Measurements from ENCODE around the gene ADAM12.

ADAM12 gene

DNA sequence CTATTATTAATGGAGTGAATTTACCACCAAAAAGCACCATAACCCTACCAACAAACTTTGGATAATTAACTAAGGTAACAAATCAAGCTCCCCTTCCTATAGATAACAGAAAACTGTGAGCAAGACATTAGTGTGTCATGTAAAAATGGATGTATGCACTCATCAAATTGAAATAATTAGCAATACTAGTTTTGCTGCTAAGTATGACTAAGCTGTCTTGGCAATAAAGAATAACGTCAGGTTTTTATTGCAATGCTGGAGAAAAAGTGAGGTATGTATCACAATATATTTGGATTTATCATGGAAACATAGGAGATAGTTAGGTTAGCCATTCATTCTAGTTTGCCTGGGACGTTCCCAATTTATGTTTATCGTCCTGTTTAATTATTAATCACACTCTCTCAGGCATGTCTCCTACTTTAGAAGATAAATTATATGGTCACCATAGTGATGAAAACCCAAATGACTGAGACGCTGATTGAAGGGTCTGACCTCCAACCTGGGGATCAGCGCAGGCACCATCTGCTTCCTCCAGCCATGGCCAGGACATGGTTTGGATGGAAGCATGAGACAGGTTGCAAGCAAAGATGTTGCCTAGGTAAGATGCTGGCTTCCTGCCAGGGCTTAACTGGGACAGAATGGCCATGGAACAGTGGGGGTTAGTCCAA, 366.3 kb downstream of the ADAM12 start:
- TF ChIP-seq EP300 (IDR thresholded peaks at IDR 0.05; ENCODE audit: borderline replicate concordance), result no peak
- TF ChIP-seq CEBPB (IDR thresholded peaks at IDR 0.05), result no peak
- no peak for TF ChIP-seq EGR1 (IDR thresholded peaks at IDR 0.05)
- TF ChIP-seq ZBTB7A (IDR thresholded peaks at IDR 0.05; ENCODE audit: low read depth), result no peak
- no peak for TF ChIP-seq TCF12 (IDR thresholded peaks at IDR 0.05; ENCODE audit: low read depth)

DNA sequence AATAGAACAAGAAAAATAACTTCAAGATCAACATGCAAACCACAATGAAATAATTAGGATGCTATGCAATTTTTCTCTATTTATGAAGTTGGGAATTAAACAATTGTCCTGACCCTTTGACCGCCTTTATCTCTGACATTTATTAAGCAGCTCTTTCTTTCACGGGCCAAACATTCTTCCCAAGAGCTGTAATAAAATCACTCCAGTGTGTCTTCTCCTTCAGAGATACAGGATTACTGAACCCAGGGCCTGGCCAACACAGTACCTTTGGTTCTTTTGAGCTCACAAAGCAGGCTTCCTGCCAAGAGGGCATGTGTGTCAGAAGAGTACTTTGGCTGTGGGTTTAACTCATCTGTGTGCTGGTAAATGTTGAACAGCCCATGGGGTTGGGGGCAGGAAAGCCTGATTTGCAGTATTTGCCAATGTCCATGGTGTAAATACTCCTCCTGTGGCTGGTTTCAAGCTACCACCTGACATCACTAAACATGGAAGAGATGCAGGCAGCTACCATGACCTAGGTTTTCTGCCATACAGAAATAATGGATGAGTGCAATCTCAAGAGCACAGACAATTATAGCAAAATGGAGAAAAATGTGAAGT, 370.2 kb downstream of the ADAM12 start:
- no peak for TF ChIP-seq FOXM1 (IDR thresholded peaks at IDR 0.05; ENCODE audit: borderline replicate concordance, low read depth)
- TF ChIP-seq TCF12 (IDR thresholded peaks at IDR 0.05; ENCODE audit: low read depth), result no peak
- TF ChIP-seq EGR1 (IDR thresholded peaks at IDR 0.05), result no peak
- TF ChIP-seq ZBTB7A (IDR thresholded peaks at IDR 0.05; ENCODE audit: low read depth), result no peak
- TF ChIP-seq, protein P1, sequence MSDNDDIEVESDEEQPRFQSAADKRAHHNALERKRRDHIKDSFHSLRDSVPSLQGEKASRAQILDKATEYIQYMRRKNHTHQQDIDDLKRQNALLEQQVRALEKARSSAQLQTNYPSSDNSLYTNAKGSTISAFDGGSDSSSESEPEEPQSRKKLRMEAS (IDR thresholded peaks at IDR 0.05), result no peak
- TF ChIP-seq RAD21 (IDR thresholded peaks at IDR 0.05; ENCODE audit: low read depth), result no peak
- TF ChIP-seq CREB1 (IDR thresholded peaks at IDR 0.05; ENCODE audit: low read depth), result no peak

DNA sequence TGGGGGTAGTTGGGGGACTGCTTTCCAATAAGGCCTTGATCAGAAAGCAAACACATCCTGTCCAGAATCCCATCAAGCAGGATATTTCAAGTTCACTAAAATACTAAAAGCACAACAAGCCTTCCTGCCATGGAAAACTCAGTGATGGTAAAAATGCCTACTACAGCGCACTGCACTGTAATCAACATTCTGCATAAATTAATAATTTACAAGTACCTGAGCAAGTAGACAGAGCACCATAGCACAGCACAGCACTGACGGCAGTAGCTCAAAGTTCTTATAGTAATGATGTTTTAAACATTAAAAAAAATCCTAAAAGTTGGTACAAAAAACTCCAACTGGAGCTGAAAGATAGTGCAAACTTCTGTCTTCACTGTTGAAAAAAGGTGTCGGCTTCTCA, 371.4 kb downstream of the ADAM12 start:
- TF ChIP-seq ZBTB7A (IDR thresholded peaks at IDR 0.05; ENCODE audit: low read depth) (no peak), TCF12 (IDR thresholded peaks at IDR 0.05; ENCODE audit: low read depth) (no peak), EP300 (IDR thresholded peaks at IDR 0.05; ENCODE audit: borderline replicate concordance) (no peak), FOXM1 (IDR thresholded peaks at IDR 0.05; ENCODE audit: borderline replicate concordance, low read depth) (no peak), NFIC (IDR thresholded peaks at IDR 0.05) (no peak), RAD21 (IDR thresholded peaks at IDR 0.05; ENCODE audit: low read depth) (no peak), EGR1 (IDR thresholded peaks at IDR 0.05) (no peak), CREB1 (IDR thresholded peaks at IDR 0.05; ENCODE audit: low read depth) (no peak), TAF1 (IDR thresholded peaks at IDR 0.05; ENCODE audit: low read depth) (no peak), TEAD4 (IDR thresholded peaks at IDR 0.05) (no peak), CEBPB (IDR thresholded peaks at IDR 0.05) (no peak), YY1 (IDR thresholded peaks at IDR 0.05; ENCODE audit: low read depth) (no peak)
- TF ChIP-seq, protein P2, sequence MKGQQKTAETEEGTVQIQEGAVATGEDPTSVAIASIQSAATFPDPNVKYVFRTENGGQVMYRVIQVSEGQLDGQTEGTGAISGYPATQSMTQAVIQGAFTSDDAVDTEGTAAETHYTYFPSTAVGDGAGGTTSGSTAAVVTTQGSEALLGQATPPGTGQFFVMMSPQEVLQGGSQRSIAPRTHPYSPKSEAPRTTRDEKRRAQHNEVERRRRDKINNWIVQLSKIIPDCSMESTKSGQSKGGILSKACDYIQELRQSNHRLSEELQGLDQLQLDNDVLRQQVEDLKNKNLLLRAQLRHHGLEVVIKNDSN (IDR thresholded peaks at IDR 0.05), result no peak
- TF ChIP-seq, protein P1 (IDR thresholded peaks at IDR 0.05), result no peak
- TF ChIP-seq, protein P3, sequence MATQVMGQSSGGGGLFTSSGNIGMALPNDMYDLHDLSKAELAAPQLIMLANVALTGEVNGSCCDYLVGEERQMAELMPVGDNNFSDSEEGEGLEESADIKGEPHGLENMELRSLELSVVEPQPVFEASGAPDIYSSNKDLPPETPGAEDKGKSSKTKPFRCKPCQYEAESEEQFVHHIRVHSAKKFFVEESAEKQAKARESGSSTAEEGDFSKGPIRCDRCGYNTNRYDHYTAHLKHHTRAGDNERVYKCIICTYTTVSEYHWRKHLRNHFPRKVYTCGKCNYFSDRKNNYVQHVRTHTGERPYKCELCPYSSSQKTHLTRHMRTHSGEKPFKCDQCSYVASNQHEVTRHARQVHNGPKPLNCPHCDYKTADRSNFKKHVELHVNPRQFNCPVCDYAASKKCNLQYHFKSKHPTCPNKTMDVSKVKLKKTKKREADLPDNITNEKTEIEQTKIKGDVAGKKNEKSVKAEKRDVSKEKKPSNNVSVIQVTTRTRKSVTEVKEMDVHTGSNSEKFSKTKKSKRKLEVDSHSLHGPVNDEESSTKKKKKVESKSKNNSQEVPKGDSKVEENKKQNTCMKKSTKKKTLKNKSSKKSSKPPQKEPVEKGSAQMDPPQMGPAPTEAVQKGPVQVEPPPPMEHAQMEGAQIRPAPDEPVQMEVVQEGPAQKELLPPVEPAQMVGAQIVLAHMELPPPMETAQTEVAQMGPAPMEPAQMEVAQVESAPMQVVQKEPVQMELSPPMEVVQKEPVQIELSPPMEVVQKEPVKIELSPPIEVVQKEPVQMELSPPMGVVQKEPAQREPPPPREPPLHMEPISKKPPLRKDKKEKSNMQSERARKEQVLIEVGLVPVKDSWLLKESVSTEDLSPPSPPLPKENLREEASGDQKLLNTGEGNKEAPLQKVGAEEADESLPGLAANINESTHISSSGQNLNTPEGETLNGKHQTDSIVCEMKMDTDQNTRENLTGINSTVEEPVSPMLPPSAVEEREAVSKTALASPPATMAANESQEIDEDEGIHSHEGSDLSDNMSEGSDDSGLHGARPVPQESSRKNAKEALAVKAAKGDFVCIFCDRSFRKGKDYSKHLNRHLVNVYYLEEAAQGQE (IDR thresholded peaks at IDR 0.05; ENCODE audit: low read depth), result no peak

DNA sequence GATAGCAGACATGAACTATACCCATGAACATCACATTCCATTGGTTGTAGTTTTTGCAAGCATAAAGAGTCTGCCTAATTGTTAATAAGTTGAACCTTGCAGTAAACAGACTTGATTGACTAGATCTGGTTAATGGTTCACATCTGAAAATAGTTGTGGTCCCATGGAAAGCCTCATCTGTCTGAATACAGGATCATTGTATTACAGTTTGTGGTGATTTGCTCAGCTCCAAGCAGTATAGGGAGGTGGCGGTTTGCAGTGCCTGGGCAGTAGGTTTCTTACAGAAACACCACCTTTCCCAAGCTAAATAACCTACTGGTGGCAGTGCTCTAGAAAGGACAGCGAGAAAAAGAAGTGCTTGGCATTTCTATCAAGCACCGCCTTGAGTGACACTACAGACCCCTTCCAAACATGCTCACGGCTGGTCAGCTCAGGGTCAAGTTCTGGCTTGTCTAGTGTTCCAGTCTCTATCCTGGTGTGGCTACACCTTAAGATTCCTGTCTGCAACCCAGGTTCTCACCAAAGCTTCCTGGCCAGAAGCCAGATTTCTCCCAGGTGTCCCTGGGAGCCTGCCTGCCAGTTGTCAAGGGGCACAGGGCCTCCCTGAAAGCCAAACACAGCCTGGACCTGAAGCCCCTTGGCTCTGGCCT, 372.0 kb downstream of the ADAM12 start:
- TF ChIP-seq EP300 (IDR thresholded peaks at IDR 0.05; ENCODE audit: borderline replicate concordance) (no peak), CREB1 (IDR thresholded peaks at IDR 0.05; ENCODE audit: low read depth) (no peak), YY1 (IDR thresholded peaks at IDR 0.05; ENCODE audit: low read depth) (no peak), ZBTB7A (IDR thresholded peaks at IDR 0.05; ENCODE audit: low read depth) (no peak), TAF1 (IDR thresholded peaks at IDR 0.05; ENCODE audit: low read depth) (no peak), TCF12 (IDR thresholded peaks at IDR 0.05; ENCODE audit: low read depth) (no peak), NFIC (IDR thresholded peaks at IDR 0.05) (no peak), CEBPB (IDR thresholded peaks at IDR 0.05) (no peak), TEAD4 (IDR thresholded peaks at IDR 0.05) (no peak), FOXM1 (IDR thresholded peaks at IDR 0.05; ENCODE audit: borderline replicate concordance, low read depth) (no peak), RAD21 (IDR thresholded peaks at IDR 0.05; ENCODE audit: low read depth) (no peak), EGR1 (IDR thresholded peaks at IDR 0.05) (no peak)
- TF ChIP-seq, protein P3 (IDR thresholded peaks at IDR 0.05; ENCODE audit: low read depth), result no peak
- TF ChIP-seq, protein P2 (IDR thresholded peaks at IDR 0.05), result no peak
- TF ChIP-seq, protein P1 (IDR thresholded peaks at IDR 0.05), result no peak

DNA sequence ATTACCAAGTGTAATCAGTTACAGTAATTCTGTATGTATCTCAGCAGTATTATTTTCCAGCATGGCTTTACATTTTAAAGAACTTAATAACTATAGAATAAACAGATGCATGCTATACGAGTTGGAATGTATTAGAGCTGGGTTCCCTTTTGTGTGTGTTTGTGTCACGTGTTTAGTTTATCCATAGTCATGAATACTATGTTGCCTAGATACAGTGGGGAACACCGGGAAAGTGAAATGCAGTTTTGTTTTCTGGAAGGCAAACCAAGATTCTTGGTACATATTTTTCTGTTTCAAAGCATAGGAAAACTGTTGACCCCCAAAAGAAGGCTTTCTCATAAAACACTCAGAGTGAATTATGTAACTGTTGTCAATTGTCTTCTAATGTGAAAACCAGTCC, 372.9 kb downstream of the ADAM12 start:
- no peak for TF ChIP-seq NFIC (IDR thresholded peaks at IDR 0.05)
- no peak for TF ChIP-seq EP300 (IDR thresholded peaks at IDR 0.05; ENCODE audit: borderline replicate concordance)
- no peak for TF ChIP-seq TAF1 (IDR thresholded peaks at IDR 0.05; ENCODE audit: low read depth)
- no peak for TF ChIP-seq TCF12 (IDR thresholded peaks at IDR 0.05; ENCODE audit: low read depth)
- no peak for TF ChIP-seq RAD21 (IDR thresholded peaks at IDR 0.05; ENCODE audit: low read depth)
- TF ChIP-seq, protein P3 (IDR thresholded peaks at IDR 0.05; ENCODE audit: low read depth), result no peak
- TF ChIP-seq, protein P2 (IDR thresholded peaks at IDR 0.05), result no peak
- no peak for TF ChIP-seq ZBTB7A (IDR thresholded peaks at IDR 0.05; ENCODE audit: low read depth)
- TF ChIP-seq, protein P1 (IDR thresholded peaks at IDR 0.05), result no peak
- no peak for TF ChIP-seq CEBPB (IDR thresholded peaks at IDR 0.05)
- TF ChIP-seq YY1 (IDR thresholded peaks at IDR 0.05; ENCODE audit: low read depth), result no peak
- no peak for TF ChIP-seq TEAD4 (IDR thresholded peaks at IDR 0.05)
- TF ChIP-seq EGR1 (IDR thresholded peaks at IDR 0.05), result no peak
